ENCODE data around the gene LCN1. TPM values are rescaled to one million over a fixed set of nuclear protein-coding genes. Genes with fewer than 3 reads are reported as not detected.
"Not testable (repeated sequence)": the region's sequence is repeated elsewhere in the genome, so short reads cannot be mapped to it uniquely, and the experiment has no call there.

Gene LCN1
- polyA plus RNA-seq, 1 donor from 2014 or later = not detected

DNA sequence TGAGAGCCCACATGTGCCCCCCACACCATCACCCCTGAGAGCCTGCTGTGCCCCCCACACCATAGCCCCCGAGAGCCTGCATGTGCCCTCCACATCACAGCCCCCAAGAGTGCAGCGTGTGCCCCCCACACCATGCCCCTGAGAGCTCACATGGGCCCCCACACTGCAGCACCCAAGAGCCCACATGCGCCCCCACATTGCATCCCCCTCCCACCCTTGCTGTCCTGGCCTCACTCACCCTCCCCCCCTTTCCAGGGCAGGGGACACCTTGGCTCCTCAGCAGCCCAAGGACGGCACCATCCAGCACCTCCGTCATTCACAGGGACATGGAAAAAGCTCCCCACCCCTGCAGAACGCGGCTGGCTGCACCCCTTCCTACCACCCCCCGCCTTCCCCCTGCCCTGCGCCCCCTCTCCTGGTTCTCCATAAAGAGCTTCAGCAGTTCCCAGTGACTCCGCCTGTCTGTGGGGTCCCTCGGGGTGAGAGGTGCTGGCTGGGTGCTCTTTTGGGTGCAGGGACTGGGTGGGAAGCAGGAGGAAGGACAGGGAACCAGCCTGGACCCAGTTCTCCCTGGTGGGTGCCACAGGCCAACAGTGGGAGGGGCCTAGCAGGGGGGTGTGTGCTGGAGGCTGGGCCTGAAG, 5.0 kb downstream of the LCN1 start:
- no peaks in the 10 kb centered on the region for H3K9me3 ChIP-seq (ENCODE audit: low read length)
- no peaks in the 10 kb centered on the region for H3K27me3 ChIP-seq (ENCODE audit: insufficient read depth, low read depth, low read length)
- H3K4me2 ChIP-seq (ENCODE audit: low read length) = no peak overlapping the region
- H3K27ac ChIP-seq (ENCODE audit: low read length) = no peak overlapping the region
- TF ChIP-seq EZH2 (IDR thresholded peaks at IDR 0.05; ENCODE audit: borderline replicate concordance, insufficient read depth, low read length, poor library complexity, severe bottlenecking) = no peak
- no peak for TF ChIP-seq TAF1 (IDR thresholded peaks at IDR 0.05; ENCODE audit: low read depth)
- no peak for TF ChIP-seq RAD21 (conservative IDR thresholded peaks at IDR 0.05)
- TF ChIP-seq EP300 (conservative IDR thresholded peaks at IDR 0.05; ENCODE audit: poor library complexity, severe bottlenecking) = no peak
- no peak for TF ChIP-seq SMC3 (conservative IDR thresholded peaks at IDR 0.05; ENCODE audit: poor library complexity)
- TF ChIP-seq, protein P1, sequence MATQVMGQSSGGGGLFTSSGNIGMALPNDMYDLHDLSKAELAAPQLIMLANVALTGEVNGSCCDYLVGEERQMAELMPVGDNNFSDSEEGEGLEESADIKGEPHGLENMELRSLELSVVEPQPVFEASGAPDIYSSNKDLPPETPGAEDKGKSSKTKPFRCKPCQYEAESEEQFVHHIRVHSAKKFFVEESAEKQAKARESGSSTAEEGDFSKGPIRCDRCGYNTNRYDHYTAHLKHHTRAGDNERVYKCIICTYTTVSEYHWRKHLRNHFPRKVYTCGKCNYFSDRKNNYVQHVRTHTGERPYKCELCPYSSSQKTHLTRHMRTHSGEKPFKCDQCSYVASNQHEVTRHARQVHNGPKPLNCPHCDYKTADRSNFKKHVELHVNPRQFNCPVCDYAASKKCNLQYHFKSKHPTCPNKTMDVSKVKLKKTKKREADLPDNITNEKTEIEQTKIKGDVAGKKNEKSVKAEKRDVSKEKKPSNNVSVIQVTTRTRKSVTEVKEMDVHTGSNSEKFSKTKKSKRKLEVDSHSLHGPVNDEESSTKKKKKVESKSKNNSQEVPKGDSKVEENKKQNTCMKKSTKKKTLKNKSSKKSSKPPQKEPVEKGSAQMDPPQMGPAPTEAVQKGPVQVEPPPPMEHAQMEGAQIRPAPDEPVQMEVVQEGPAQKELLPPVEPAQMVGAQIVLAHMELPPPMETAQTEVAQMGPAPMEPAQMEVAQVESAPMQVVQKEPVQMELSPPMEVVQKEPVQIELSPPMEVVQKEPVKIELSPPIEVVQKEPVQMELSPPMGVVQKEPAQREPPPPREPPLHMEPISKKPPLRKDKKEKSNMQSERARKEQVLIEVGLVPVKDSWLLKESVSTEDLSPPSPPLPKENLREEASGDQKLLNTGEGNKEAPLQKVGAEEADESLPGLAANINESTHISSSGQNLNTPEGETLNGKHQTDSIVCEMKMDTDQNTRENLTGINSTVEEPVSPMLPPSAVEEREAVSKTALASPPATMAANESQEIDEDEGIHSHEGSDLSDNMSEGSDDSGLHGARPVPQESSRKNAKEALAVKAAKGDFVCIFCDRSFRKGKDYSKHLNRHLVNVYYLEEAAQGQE (IDR thresholded peaks at IDR 0.05; ENCODE audit: borderline replicate concordance) = no peak
- TF ChIP-seq MXI1 (conservative IDR thresholded peaks at IDR 0.05; ENCODE audit: poor library complexity, severe bottlenecking) = no peak
- TF ChIP-seq, protein P2, sequence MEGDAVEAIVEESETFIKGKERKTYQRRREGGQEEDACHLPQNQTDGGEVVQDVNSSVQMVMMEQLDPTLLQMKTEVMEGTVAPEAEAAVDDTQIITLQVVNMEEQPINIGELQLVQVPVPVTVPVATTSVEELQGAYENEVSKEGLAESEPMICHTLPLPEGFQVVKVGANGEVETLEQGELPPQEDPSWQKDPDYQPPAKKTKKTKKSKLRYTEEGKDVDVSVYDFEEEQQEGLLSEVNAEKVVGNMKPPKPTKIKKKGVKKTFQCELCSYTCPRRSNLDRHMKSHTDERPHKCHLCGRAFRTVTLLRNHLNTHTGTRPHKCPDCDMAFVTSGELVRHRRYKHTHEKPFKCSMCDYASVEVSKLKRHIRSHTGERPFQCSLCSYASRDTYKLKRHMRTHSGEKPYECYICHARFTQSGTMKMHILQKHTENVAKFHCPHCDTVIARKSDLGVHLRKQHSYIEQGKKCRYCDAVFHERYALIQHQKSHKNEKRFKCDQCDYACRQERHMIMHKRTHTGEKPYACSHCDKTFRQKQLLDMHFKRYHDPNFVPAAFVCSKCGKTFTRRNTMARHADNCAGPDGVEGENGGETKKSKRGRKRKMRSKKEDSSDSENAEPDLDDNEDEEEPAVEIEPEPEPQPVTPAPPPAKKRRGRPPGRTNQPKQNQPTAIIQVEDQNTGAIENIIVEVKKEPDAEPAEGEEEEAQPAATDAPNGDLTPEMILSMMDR (IDR thresholded peaks at IDR 0.05; ENCODE audit: poor library complexity, severe bottlenecking) = no peak
- no peak for TF ChIP-seq POLR2AphosphoS5 (IDR thresholded peaks at IDR 0.05)
- H3K9ac ChIP-seq (ENCODE audit: low read length) = no peak overlapping the region
- no peak overlapping the region for H2AFZ ChIP-seq (ENCODE audit: low read depth, low read length)
- H3K36me3 ChIP-seq (ENCODE audit: insufficient read depth, low read length) = no peaks in the 10 kb centered on the region
- H4K20me1 ChIP-seq (ENCODE audit: insufficient read depth) = no peaks in the 10 kb centered on the region
- no peak overlapping the region for H3K4me3 ChIP-seq (ENCODE audit: low read length)
- H3K79me2 ChIP-seq (replicated peaks; ENCODE audit: insufficient read depth, low read length) = no peaks in the 10 kb centered on the region
- H3F3A ChIP-seq (ENCODE audit: insufficient read depth, low read length, poor library complexity, severe bottlenecking) = no peaks in the 10 kb centered on the region
- no peaks in the 10 kb centered on the region for H3K9me2 ChIP-seq (ENCODE audit: insufficient read depth, low read length)

DNA sequence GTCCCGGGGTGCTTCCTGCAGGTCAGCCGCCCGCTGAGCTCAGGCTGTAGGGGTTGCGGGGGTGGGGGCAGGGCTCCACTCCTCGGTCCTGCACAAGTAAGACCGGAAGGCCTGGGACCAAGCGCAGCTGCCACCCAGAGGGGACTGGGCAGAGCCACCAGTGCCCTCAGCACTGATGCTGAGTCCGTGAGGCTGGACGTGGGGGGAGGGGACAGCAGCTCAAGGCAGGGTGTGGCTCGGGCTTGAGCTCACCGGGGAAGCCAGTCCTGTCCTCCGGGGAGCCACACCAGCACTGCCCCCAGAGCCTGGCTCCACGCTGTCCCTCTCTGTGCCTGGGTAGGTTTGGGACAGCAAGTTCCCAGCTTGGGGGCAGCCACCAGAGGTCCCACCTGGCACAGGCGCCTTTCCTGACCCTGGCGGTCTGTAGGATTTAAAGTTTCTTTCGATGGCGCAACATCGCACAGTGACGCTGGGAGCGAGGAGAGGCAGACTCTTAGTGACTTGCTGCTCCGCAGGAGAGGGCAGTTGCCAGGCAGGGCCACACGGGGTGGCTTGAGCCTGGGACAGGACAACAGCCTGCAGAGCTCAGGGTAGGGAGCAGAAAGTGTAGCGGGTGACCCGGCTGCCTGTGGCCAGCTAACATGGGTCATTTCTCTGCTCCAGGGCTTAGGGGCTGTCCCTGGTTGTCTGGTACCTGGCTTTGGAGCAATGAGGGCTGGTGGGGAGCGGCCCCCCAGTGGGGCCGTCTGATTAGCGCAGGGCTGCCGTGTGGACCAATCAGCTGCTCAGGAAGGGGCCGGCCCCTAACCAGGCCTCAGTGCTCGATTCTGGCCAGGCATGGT, 5.7 kb downstream of the LCN1 start:
- H3K79me2 ChIP-seq (replicated peaks; ENCODE audit: insufficient read depth, low read length) = no peaks in the 10 kb centered on the region
- no peaks in the 10 kb centered on the region for H3K36me3 ChIP-seq (ENCODE audit: insufficient read depth, low read length)
- H2AFZ ChIP-seq (ENCODE audit: low read depth, low read length) = no peak overlapping the region
- H3F3A ChIP-seq (ENCODE audit: insufficient read depth, low read length, poor library complexity, severe bottlenecking) = no peaks in the 10 kb centered on the region
- no peak for TF ChIP-seq MXI1 (conservative IDR thresholded peaks at IDR 0.05; ENCODE audit: poor library complexity, severe bottlenecking)
- TF ChIP-seq POLR2AphosphoS5 (IDR thresholded peaks at IDR 0.05) = no peak
- no peak for TF ChIP-seq RAD21 (conservative IDR thresholded peaks at IDR 0.05)
- TF ChIP-seq SMC3 (conservative IDR thresholded peaks at IDR 0.05; ENCODE audit: poor library complexity) = no peak
- TF ChIP-seq TAF1 (IDR thresholded peaks at IDR 0.05; ENCODE audit: low read depth) = no peak
- H3K27me3 ChIP-seq (ENCODE audit: insufficient read depth, low read depth, low read length) = no peaks in the 10 kb centered on the region
- no peak overlapping the region for H3K4me3 ChIP-seq (ENCODE audit: low read length)
- H3K9ac ChIP-seq (ENCODE audit: low read length) = no peak overlapping the region
- H3K9me2 ChIP-seq (ENCODE audit: insufficient read depth, low read length) = no peaks in the 10 kb centered on the region
- H3K9me3 ChIP-seq (ENCODE audit: low read length) = no peaks in the 10 kb centered on the region
- no peaks in the 10 kb centered on the region for H4K20me1 ChIP-seq (ENCODE audit: insufficient read depth)
- H3K27ac ChIP-seq (ENCODE audit: low read length) = no peak overlapping the region
- no peak overlapping the region for H3K4me2 ChIP-seq (ENCODE audit: low read length)

DNA sequence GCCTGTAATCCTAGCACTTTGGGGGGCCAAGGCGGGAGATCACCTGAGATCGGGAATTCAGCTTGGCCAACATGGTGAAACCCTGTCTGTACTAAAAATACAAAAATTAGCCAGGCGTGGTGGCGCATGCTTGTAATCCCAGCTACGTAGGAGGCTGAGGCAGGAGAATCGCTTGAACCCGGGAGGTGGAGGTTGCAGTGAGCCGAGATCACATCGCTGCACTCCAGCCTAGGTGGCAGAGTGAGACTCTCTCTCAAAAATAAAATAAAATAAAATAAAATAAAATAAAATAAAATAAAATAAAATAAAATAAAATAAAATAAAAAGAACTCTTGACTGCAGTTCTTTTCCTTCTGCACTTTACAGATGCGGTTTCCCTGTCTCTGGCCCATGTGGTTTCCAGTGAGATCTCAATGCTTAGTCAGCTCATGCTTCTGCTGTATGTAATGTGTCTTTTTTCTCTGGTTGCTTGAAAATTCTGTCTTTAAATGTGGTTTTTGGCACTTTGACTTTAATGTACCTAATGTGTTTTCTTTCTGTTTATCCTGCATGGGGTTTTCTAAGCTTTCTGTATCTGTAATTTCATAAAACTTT, 7.7 kb downstream of the LCN1 start:
- not testable (repeated sequence) for H3K4me3 ChIP-seq (ENCODE audit: low read length); H3K9ac ChIP-seq (ENCODE audit: low read length); H4K20me1 ChIP-seq (ENCODE audit: insufficient read depth); H3K27ac ChIP-seq (ENCODE audit: low read length); H3K9me2 ChIP-seq (ENCODE audit: insufficient read depth, low read length); H3F3A ChIP-seq (ENCODE audit: insufficient read depth, low read length, poor library complexity, severe bottlenecking); H3K27me3 ChIP-seq (ENCODE audit: insufficient read depth, low read depth, low read length); H3K9me3 ChIP-seq (ENCODE audit: low read length); H2AFZ ChIP-seq (ENCODE audit: low read depth, low read length); H3K79me2 ChIP-seq (replicated peaks; ENCODE audit: insufficient read depth, low read length); H3K36me3 ChIP-seq (ENCODE audit: insufficient read depth, low read length); H3K4me2 ChIP-seq (ENCODE audit: low read length)

Measured in neural cell (in vitro differentiated cells).